HEK293 (cell line): Measurements from ENCODE around the gene AFG3L2.

Experiments used
- CTCF ChIA-PET: fragments of 350-600 bp; formaldehyde crosslinking; extraction: SDS; loops from one replicate; lab custom pipeline; 2021; ENCODE audit warnings: antibody characterized with exemption; lab: Yijun Ruan, JAX
- POLR2A ChIA-PET: fragments of 300-600 bp; formaldehyde crosslinking; extraction: SDS; loops from one replicate; lab custom pipeline; 2020; ENCODE audit warnings: antibody characterized with exemption, inconsistent platforms; lab: Yijun Ruan, JAX
- H3K27ac ChIP-seq: fragments of 200-500 bp; sonication (Bioruptor generic); 2 replicates; pipeline ENCODE4 v1.5.1; 2014; ENCODE audit warnings: low read depth, low read length, control low read depth, inconsistent platforms; ENCODE audit errors: extremely low read depth
- H3K36me3 ChIP-seq, 2 experiments: fragments of 200-500 bp in 1 of 2; sonication (Bioruptor generic) in 1 of 2; 1 replicate in 1 of 2; 2 replicates in 1 of 2; pipeline ENCODE4 v1.5.1; 2014 to 2017; ENCODE audit warnings: inconsistent platforms in 2 of 2, low read length in 2 of 2; ENCODE audit not compliant: control insufficient read depth in 2 of 2, insufficient read depth in 1 of 2
- H3K4me1 ChIP-seq: fragments of 200-500 bp; sonication (Bioruptor generic); 2 replicates; pipeline ENCODE4 v1.5.1; 2014; ENCODE audit warnings: mild to moderate bottlenecking, low read length, inconsistent platforms; ENCODE audit not compliant: control insufficient read depth, insufficient read depth
- H3K4me3 ChIP-seq: 2 replicates; pipeline ENCODE4 v1.5.1; 2011; ENCODE audit warnings: low read depth, mild to moderate bottlenecking, control low read depth, low read length, moderate library complexity
- H3K9me3 ChIP-seq: fragments of 200-500 bp; sonication (Bioruptor generic); 2 replicates; pipeline ENCODE4 v1.5.1; 2014; ENCODE audit warnings: low read depth, low read length, inconsistent platforms; ENCODE audit not compliant: control insufficient read depth, insufficient read depth
- KLF9 ChIP-seq: fragments of 450-650 bp; formaldehyde crosslinking; IDR thresholded peaks from 2 replicates; pipeline ENCODE4 v1.5.1; 2016; ENCODE audit warnings: missing biosample characterization, missing genetic modification characterization, low read depth
- SCRT2 ChIP-seq: fragments of 450-650 bp; formaldehyde crosslinking; IDR thresholded peaks from 2 replicates; pipeline ENCODE4 v1.5.1; 2016; ENCODE audit warnings: missing biosample characterization, missing genetic modification characterization
- YY2 ChIP-seq: fragments of 450-650 bp; formaldehyde crosslinking; IDR thresholded peaks from 2 replicates; pipeline ENCODE4 v1.5.1; 2016; ENCODE audit warnings: missing biosample characterization, missing genetic modification characterization
- ZEB2 ChIP-seq: fragments of 450-650 bp; formaldehyde crosslinking; IDR thresholded peaks from 2 replicates; pipeline ENCODE4 v1.5.1; 2016; ENCODE audit warnings: missing biosample characterization, missing genetic modification characterization
- ZFP69B ChIP-seq: fragments of 450-650 bp; formaldehyde crosslinking; IDR thresholded peaks from 2 replicates; pipeline ENCODE4 v1.5.1; 2016; ENCODE audit warnings: missing biosample characterization, missing genetic modification characterization
- ZNF10 ChIP-seq: fragments of 450-650 bp; formaldehyde crosslinking; IDR thresholded peaks from 2 replicates; pipeline ENCODE4 v1.5.1; 2017; ENCODE audit warnings: missing biosample characterization, missing genetic modification characterization
- ZNF2 ChIP-seq: fragments of 450-650 bp; formaldehyde crosslinking; IDR thresholded peaks from 2 replicates; pipeline ENCODE4 v1.5.1; 2016; ENCODE audit warnings: missing biosample characterization, missing genetic modification characterization
- ZNF202 ChIP-seq: fragments of 450-650 bp; formaldehyde crosslinking; IDR thresholded peaks from 2 replicates; pipeline ENCODE4 v1.5.1; 2016; ENCODE audit warnings: missing biosample characterization, missing genetic modification characterization, borderline replicate concordance
- ZNF214 ChIP-seq: fragments of 450-650 bp; formaldehyde crosslinking; IDR thresholded peaks from 2 replicates; pipeline ENCODE4 v1.5.1; 2017; ENCODE audit warnings: missing biosample characterization, mild to moderate bottlenecking, missing genetic modification characterization, borderline replicate concordance
- ZNF239 ChIP-seq: fragments of 450-650 bp; formaldehyde crosslinking; IDR thresholded peaks from 2 replicates; pipeline ENCODE4 v1.5.1; 2016; ENCODE audit warnings: missing biosample characterization, missing genetic modification characterization
- ZNF24 ChIP-seq: fragments of 450-650 bp; formaldehyde crosslinking; IDR thresholded peaks from 2 replicates; pipeline ENCODE4 v1.5.1; 2016; ENCODE audit warnings: missing biosample characterization, missing genetic modification characterization
- ZNF248 ChIP-seq: fragments of 450-650 bp; formaldehyde crosslinking; IDR thresholded peaks from 2 replicates; pipeline ENCODE4 v1.5.1; 2017; ENCODE audit warnings: missing biosample characterization, missing genetic modification characterization
- ZNF302 ChIP-seq: fragments of 450-650 bp; formaldehyde crosslinking; IDR thresholded peaks from 2 replicates; pipeline ENCODE4 v1.5.1; 2016; ENCODE audit warnings: missing biosample characterization, missing genetic modification characterization, low read depth
- ZNF341 ChIP-seq: fragments of 450-650 bp; formaldehyde crosslinking; IDR thresholded peaks from 2 replicates; pipeline ENCODE4; 2016; ENCODE audit warnings: low read depth, missing biosample characterization, missing genetic modification characterization
- ZNF366 ChIP-seq: fragments of 450-650 bp; formaldehyde crosslinking; conservative IDR thresholded peaks from 2 replicates; pipeline ENCODE4 v1.5.1; 2016; ENCODE audit warnings: missing biosample characterization, missing genetic modification characterization
- ZNF391 ChIP-seq: fragments of 450-650 bp; formaldehyde crosslinking; IDR thresholded peaks from 2 replicates; pipeline ENCODE4 v1.5.1; 2016; ENCODE audit warnings: low read depth, missing biosample characterization, missing genetic modification characterization, borderline replicate concordance
- ZNF416 ChIP-seq: fragments of 450-650 bp; formaldehyde crosslinking; IDR thresholded peaks from 2 replicates; pipeline ENCODE4 v1.5.1; 2016; ENCODE audit warnings: missing biosample characterization, missing genetic modification characterization
- ZNF426 ChIP-seq: fragments of 450-650 bp; formaldehyde crosslinking; IDR thresholded peaks from 2 replicates; pipeline ENCODE4 v1.5.1; 2017; ENCODE audit warnings: missing biosample characterization, missing genetic modification characterization, mild to moderate bottlenecking, inconsistent platforms, moderate library complexity
- ZNF560 ChIP-seq: fragments of 450-650 bp; formaldehyde crosslinking; IDR thresholded peaks from 2 replicates; pipeline ENCODE4 v1.5.1; 2017; ENCODE audit warnings: missing biosample characterization, missing genetic modification characterization, borderline replicate concordance
- ZNF610 ChIP-seq: fragments of 450-650 bp; formaldehyde crosslinking; IDR thresholded peaks from 2 replicates; pipeline ENCODE4 v1.5.1; 2016; ENCODE audit warnings: missing biosample characterization, missing genetic modification characterization, borderline replicate concordance
- ZNF621 ChIP-seq: fragments of 450-650 bp; formaldehyde crosslinking; IDR thresholded peaks from 2 replicates; pipeline ENCODE4 v1.5.1; 2017; ENCODE audit warnings: missing biosample characterization, missing genetic modification characterization
- ZNF701 ChIP-seq: fragments of 450-650 bp; formaldehyde crosslinking; IDR thresholded peaks from 2 replicates; pipeline ENCODE4 v1.5.1; 2016; ENCODE audit warnings: missing biosample characterization, missing genetic modification characterization
- ZXDB ChIP-seq: fragments of 450-650 bp; formaldehyde crosslinking; IDR thresholded peaks from 2 replicates; pipeline ENCODE4 v1.5.1; 2016; ENCODE audit warnings: missing biosample characterization, missing genetic modification characterization
- TF ChIP-seq, protein P1 (sequence below): IDR thresholded peaks from 2 replicates; pipeline ENCODE4 v1.6.1; 2011; ENCODE audit warnings: mild to moderate bottlenecking, low read depth, low read length, borderline replicate concordance
- TF ChIP-seq, protein P2 (sequence below): fragments of 450-650 bp; formaldehyde crosslinking; conservative IDR thresholded peaks from 2 replicates; pipeline ENCODE4 v1.5.1; 2016; ENCODE audit warnings: low read depth, missing biosample characterization, missing genetic modification characterization
- TF ChIP-seq, protein P3 (sequence below): fragments of 450-650 bp; formaldehyde crosslinking; IDR thresholded peaks from 2 replicates; pipeline ENCODE4 v1.5.1; 2016; ENCODE audit warnings: missing biosample characterization, missing genetic modification characterization
- TF ChIP-seq, protein P4 (sequence below): fragments of 450-650 bp; formaldehyde crosslinking; IDR thresholded peaks from 2 replicates; pipeline ENCODE4 v1.5.1; 2016; ENCODE audit warnings: missing biosample characterization, missing genetic modification characterization
- TF ChIP-seq, protein P5 (sequence below): fragments of 450-650 bp; formaldehyde crosslinking; IDR thresholded peaks from 2 replicates; pipeline ENCODE4 v1.5.1; 2017; ENCODE audit warnings: missing biosample characterization, missing genetic modification characterization

Gene AFG3L2

DNA sequence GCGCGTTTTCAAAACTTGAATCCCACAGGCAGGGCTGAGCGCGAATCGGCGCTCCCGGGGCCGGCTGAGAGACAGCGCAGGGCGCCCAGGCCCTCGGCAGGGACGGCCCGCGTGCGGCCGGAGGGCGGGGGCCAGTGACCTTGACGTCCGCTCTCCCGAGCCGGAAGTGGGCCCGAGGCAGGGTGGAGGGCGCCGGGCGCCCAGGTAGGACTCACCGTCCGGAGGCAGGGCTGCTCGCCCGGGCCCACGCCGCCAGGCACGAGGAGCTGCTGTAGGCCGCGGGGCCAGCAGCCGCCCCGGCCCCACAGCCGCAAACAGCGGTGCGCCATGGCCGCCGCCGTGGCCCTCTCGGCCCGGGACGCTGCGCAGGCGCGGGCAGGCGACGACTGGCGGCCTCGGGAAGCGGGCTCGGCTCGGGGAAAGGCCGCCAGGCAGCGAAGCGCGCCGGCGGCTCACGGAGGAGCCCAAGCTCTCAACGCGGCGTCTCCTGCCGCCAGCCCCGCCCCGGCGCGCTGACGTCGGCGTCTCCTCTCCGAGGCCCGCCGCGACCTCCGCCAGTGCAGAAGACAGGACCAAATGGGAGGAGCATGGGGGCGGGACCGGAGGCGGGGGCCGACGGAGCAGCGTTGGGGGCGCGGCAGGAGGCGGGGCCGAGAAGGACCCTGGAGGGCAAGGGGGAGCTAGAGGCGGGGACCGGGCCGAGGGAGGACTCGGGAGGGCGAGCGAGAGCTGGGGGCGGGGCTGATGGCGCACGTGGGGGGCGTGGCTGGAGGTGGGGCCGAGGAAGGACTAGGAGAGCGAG lies at the start of gene AFG3L2:
Gene AFG3L2 (minus strand): TSS at position 474 of the 802 bp plus-strand sequence. CDS start 145 bp downstream, at position 329.
- peak within 1 kb of the TSS; percentile 99 for H3K27ac ChIP-seq
- H3K4me1 ChIP-seq = peaks cover 16% of the 10 kb centered on the region
- peaks cover 0 to 5% of the 10 kb centered on the region in 2 experiments; a peak in 2 of 3 replicates for H3K36me3 ChIP-seq
- H3K4me3 ChIP-seq = peak within 1 kb of the TSS; percentile 68
- ChIA-PET CTCF (interaction anchor here (0.5 to 2.0 kb wide), 9 partner anchors 14 to 340 kb away, joined by 3 to 7 read pairs (median 3); no protein-coding TSS in a partner anchor), POLR2A (interaction anchor here (0.5 to 2.2 kb wide), 43 partner anchors 9 to 1350 kb away, joined by 3 to 35 read pairs (median 4); partner anchors contain the start of genes CEP192, CEP76, FAM210A and PRELID3A)
- H3K9me3 ChIP-seq = no peaks in the 10 kb centered on the region
- TF ChIP-seq ZNF214 = no peak
- no peak for TF ChIP-seq ZNF391
- TF ChIP-seq ZNF302 (tag by site-specific recombination) = no peak
- TF ChIP-seq, protein P1, sequence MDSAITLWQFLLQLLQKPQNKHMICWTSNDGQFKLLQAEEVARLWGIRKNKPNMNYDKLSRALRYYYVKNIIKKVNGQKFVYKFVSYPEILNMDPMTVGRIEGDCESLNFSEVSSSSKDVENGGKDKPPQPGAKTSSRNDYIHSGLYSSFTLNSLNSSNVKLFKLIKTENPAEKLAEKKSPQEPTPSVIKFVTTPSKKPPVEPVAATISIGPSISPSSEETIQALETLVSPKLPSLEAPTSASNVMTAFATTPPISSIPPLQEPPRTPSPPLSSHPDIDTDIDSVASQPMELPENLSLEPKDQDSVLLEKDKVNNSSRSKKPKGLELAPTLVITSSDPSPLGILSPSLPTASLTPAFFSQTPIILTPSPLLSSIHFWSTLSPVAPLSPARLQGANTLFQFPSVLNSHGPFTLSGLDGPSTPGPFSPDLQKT = no peak
- no peak for TF ChIP-seq SCRT2
- TF ChIP-seq ZNF2 (tag by site-specific recombination) = no peak
- TF ChIP-seq ZEB2 = 0 out of 2 replicates have a peak, but pooled peaks have one; percentile 50
- no peak for TF ChIP-seq ZNF202 (tag by site-specific recombination)
- TF ChIP-seq ZXDB = peak; percentile 67
- no peak for TF ChIP-seq ZNF416
- TF ChIP-seq, protein P2, sequence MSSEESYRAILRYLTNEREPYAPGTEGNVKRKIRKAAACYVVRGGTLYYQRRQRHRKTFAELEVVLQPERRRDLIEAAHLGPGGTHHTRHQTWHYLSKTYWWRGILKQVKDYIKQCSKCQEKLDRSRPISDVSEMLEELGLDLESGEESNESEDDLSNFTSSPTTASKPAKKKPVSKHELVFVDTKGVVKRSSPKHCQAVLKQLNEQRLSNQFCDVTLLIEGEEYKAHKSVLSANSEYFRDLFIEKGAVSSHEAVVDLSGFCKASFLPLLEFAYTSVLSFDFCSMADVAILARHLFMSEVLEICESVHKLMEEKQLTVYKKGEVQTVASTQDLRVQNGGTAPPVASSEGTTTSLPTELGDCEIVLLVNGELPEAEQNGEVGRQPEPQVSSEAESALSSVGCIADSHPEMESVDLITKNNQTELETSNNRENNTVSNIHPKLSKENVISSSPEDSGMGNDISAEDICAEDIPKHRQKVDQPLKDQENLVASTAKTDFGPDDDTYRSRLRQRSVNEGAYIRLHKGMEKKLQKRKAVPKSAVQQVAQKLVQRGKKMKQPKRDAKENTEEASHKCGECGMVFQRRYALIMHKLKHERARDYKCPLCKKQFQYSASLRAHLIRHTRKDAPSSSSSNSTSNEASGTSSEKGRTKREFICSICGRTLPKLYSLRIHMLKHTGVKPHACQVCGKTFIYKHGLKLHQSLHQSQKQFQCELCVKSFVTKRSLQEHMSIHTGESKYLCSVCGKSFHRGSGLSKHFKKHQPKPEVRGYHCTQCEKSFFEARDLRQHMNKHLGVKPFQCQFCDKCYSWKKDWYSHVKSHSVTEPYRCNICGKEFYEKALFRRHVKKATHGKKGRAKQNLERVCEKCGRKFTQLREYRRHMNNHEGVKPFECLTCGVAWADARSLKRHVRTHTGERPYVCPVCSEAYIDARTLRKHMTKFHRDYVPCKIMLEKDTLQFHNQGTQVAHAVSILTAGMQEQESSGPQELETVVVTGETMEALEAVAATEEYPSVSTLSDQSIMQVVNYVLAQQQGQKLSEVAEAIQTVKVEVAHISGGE = peak; percentile 4; the same call in 1 of the 2 replicates
- no peak for TF ChIP-seq YY2 (tag by site-specific recombination)
- no peak for TF ChIP-seq ZNF426 (tag by site-specific recombination)
- no peak for TF ChIP-seq ZNF610 (tag by site-specific recombination)
- TF ChIP-seq ZNF10 (tag by site-specific recombination) = no peak
- TF ChIP-seq ZNF621 (tag by site-specific recombination) = no peak
- TF ChIP-seq, protein P3, sequence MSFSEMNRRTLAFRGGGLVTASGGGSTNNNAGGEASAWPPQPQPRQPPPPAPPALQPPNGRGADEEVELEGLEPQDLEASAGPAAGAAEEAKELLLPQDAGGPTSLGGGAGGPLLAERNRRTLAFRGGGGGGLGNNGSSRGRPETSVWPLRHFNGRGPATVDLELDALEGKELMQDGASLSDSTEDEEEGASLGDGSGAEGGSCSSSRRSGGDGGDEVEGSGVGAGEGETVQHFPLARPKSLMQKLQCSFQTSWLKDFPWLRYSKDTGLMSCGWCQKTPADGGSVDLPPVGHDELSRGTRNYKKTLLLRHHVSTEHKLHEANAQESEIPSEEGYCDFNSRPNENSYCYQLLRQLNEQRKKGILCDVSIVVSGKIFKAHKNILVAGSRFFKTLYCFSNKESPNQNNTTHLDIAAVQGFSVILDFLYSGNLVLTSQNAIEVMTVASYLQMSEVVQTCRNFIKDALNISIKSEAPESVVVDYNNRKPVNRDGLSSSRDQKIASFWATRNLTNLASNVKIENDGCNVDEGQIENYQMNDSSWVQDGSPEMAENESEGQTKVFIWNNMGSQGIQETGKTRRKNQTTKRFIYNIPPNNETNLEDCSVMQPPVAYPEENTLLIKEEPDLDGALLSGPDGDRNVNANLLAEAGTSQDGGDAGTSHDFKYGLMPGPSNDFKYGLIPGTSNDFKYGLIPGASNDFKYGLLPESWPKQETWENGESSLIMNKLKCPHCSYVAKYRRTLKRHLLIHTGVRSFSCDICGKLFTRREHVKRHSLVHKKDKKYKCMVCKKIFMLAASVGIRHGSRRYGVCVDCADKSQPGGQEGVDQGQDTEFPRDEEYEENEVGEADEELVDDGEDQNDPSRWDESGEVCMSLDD = no peak
- TF ChIP-seq, protein P4, sequence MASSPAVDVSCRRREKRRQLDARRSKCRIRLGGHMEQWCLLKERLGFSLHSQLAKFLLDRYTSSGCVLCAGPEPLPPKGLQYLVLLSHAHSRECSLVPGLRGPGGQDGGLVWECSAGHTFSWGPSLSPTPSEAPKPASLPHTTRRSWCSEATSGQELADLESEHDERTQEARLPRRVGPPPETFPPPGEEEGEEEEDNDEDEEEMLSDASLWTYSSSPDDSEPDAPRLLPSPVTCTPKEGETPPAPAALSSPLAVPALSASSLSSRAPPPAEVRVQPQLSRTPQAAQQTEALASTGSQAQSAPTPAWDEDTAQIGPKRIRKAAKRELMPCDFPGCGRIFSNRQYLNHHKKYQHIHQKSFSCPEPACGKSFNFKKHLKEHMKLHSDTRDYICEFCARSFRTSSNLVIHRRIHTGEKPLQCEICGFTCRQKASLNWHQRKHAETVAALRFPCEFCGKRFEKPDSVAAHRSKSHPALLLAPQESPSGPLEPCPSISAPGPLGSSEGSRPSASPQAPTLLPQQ = peak; percentile 50; the same call in 1 of the 2 replicates
- no peak for TF ChIP-seq ZNF24 (tag by site-specific recombination)
- TF ChIP-seq ZNF248 = no peak
- peak; percentile 83 for TF ChIP-seq ZNF366 (tag by site-specific recombination)
- peak; percentile 100 for TF ChIP-seq KLF9 (tag by site-specific recombination)
- TF ChIP-seq ZNF560 (tag by site-specific recombination) = no peak
- no peak for TF ChIP-seq ZNF341
- no peak for TF ChIP-seq ZNF701 (tag by site-specific recombination)
- TF ChIP-seq, protein P5, sequence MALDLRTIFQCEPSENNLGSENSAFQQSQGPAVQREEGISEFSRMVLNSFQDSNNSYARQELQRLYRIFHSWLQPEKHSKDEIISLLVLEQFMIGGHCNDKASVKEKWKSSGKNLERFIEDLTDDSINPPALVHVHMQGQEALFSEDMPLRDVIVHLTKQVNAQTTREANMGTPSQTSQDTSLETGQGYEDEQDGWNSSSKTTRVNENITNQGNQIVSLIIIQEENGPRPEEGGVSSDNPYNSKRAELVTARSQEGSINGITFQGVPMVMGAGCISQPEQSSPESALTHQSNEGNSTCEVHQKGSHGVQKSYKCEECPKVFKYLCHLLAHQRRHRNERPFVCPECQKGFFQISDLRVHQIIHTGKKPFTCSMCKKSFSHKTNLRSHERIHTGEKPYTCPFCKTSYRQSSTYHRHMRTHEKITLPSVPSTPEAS (tag by site-specific recombination) = no peak
- 0 out of 2 replicates have a peak, but pooled peaks have one; percentile 4 for TF ChIP-seq ZNF239 (tag by site-specific recombination)
- no peak for TF ChIP-seq ZFP69B (tag by site-specific recombination)
